D721Med (cell line): Measurements from ENCODE around the gene ABCF3.
"Not testable (repeated sequence)": the region's sequence is repeated elsewhere in the genome, so short reads cannot be mapped to it uniquely, and the experiment has no call there.

ENCODE experiments used
- DNase-seq: peaks from one replicate; pipeline ENCODE4 v3.0.0; 2011; ENCODE audit warnings: low spot score; ENCODE audit not compliant: insufficient read length
- FAIRE-seq: peaks from 2 replicates; lab custom pipeline; 2011; peaks lifted over from hg19 to GRCh38; lab: Jason Lieb, UNC
- TF ChIP-seq, protein P1 (sequence below): IDR thresholded peaks from 2 replicates; pipeline ENCODE4 v1.5.1; 2012; ENCODE audit warnings: mild to moderate bottlenecking, control low read depth; ENCODE audit not compliant: insufficient read depth; ENCODE audit errors: missing control alignments

Gene ABCF3

GRCh38 chr3:184156522-184156955 is 29.5 kb upstream of the ABCF3 start:
- TF ChIP-seq, protein P1, sequence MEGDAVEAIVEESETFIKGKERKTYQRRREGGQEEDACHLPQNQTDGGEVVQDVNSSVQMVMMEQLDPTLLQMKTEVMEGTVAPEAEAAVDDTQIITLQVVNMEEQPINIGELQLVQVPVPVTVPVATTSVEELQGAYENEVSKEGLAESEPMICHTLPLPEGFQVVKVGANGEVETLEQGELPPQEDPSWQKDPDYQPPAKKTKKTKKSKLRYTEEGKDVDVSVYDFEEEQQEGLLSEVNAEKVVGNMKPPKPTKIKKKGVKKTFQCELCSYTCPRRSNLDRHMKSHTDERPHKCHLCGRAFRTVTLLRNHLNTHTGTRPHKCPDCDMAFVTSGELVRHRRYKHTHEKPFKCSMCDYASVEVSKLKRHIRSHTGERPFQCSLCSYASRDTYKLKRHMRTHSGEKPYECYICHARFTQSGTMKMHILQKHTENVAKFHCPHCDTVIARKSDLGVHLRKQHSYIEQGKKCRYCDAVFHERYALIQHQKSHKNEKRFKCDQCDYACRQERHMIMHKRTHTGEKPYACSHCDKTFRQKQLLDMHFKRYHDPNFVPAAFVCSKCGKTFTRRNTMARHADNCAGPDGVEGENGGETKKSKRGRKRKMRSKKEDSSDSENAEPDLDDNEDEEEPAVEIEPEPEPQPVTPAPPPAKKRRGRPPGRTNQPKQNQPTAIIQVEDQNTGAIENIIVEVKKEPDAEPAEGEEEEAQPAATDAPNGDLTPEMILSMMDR, result no peak
- DNase-seq, result peak; percentile 68
- no peak for FAIRE-seq

DNA sequence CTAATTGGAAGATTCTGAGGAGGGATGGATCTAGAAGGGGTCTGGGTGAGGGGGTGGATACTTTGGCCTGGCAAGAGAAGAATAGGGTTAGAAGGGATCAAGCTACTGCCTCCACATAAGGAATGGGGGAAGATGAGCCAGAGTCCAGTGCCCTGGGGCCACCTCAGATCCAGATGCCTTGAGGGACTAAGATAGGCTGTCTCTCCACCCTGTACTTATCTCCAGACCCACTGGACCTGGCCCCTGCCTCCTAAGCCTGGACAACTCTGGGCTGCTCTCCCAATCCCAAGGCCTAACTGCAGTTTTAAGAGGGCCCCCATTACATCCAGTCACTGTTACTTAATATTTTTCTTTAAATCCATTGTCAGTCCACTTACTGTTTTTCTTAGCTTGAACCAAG is 28.8 kb upstream of the ABCF3 start:
- TF ChIP-seq, protein P1, result no peak
- no peak for FAIRE-seq

DNA sequence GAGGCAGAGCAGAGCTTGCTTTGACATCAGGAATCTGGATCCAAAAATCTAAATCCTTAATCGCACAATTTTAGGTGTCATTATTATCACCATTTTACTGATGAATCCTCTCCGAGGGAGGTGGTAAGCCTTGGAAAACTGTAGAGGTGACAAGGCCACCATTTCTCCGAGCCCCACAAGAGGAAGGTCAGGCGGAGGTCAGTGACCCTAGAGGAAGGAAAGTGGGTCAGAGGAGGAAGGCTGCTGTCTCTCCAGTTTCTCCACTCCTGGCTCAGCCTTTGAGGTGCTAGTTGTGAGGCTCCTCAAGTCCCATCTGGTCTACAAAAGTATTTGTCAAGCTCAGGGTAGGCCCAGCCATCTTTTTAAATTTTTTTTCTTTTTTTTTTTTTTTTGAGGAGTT is 27.6 kb upstream of the ABCF3 start:
- FAIRE-seq, result no peak
- DNase-seq, result no peak
- TF ChIP-seq, protein P1, result no peak

More for the DNA sequence above, 28.8 kb upstream of the ABCF3 start:
- DNase-seq, result no peak

DNA sequence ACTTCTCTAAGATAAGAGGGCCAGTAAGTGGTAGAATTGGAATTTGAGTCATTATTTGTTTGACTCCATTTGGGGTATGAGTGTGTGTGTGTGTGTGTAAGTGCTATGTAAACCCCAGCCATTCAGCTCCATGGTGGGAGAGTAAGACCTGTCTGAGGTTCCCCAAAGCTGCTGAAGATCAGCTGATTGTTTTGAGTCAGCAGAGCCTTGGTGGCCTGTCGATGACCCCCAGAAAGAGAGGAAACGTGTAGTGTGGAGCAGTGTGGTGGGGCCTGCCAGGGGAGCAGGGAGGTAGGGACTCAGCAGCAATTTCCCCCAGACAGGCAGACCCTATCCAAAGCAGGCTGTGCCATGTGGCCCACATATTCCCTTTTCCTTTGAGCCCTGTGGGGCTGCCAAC is 25.5 kb upstream of the ABCF3 start:
- DNase-seq (no peak), FAIRE-seq (no peak)
- TF ChIP-seq, protein P1, result no peak

DNA sequence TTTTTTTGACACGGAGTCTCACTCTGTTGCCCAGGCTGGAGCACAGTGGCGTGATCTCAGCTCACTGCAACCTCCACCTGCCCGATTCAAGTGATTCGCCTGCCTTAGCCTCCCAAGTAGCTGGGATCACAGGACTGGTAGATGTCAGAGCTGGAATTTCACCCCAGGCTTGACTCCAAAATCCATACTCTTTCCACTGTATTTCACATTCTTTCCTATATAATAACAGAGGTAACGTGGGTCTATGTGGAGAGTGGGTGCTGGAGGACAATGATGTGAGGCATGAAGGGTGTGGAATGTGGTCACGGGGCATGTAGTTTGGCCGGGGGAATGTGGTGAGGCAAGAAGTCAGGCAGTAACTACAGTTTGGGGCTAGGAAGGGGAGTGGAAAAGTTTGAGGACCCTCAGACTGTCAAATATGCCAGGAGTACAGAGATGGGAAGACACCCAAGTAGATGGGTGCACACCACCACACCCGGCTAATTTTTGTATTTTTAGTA is 23.4 kb upstream of the ABCF3 start:
- DNase-seq, FAIRE-seq: not testable (repeated sequence)

- TF ChIP-seq, protein P1, result no peak
- no peak for DNase-seq
- no peak for FAIRE-seq
Measured at GRCh38 chr3:184164648-184165330, 21.2 kb upstream of the ABCF3 start.

DNA sequence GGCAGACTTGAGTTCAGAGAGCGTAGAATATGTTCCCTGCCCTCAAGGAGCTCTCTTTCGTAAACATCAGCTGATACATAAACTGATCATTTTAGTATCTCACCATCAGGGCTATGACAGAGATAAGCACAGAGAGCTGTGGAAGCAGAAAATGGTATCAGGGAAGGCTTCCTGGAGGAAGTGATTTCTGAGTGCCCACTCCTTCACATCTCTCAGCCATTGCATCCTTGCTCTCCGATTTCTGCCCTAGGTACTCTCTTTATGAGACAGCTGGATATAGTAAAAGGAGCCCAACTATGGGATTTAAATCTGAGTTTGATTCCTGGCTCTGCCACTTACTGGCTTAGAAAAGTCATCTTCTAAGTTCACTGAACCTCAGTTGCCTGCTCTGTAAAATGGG is 20.5 kb upstream of the ABCF3 start:
- TF ChIP-seq, protein P1, result no peak
- FAIRE-seq, result no peak
- DNase-seq, result no peak
